ENCODE results near the gene SNX13.

- TF ChIP-seq CTCF (IDR thresholded peaks at IDR 0.05) (no peak), POLR2A (IDR thresholded peaks at IDR 0.05) (no peak)
Measured at GRCh38 chr7:17921857-17922416, 18.4 kb downstream of the SNX13 start.
